ENCODE measurements around the gene SKAP1.

The SKAP1 gene

DNA sequence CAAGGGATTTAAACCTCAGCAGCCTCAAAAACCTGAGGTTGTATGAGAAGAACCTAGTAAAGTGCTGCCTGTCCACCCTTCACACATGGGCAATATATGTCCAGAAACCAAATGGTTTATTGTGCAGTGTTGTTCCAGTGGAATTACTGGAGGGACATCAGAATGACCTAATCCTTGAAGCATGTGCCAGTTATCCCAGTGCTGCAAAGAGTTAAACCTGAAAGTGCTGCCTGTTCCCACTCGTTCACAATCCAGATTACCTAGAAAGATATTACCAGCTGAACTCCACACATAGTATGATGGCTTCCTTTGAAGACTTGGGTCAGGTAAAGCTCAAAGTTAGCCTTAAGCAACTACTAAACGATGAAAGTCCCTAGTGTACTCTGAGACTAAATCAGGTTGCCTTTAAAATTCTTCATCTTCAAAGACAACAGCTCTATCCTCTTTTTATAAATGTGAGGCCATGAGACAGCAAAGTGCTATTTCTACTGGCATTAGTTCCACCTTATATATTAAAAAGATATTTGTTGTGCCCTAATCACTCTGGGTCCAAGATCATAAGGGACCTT, 189.4 kb downstream of the SKAP1 start:
- Histone ChIP-seq H3F3A (ENCODE audit: insufficient read depth) (no peaks in the 10 kb centered on the region), H3K9me3 (ENCODE audit: insufficient read depth, low read length) (no peaks in the 10 kb centered on the region), H3K27ac (ENCODE audit: low read depth, low read length) (no peak overlapping the region), H4K20me1 (ENCODE audit: low read depth, low read length) (no peaks in the 10 kb centered on the region), H3K9ac (ENCODE audit: low read length) (no peak overlapping the region), H3K4me2 (ENCODE audit: low read depth, low read length, poor library complexity, severe bottlenecking) (no peak overlapping the region), H3K36me3 (ENCODE audit: low read length) (no peaks in the 10 kb centered on the region), H3K9me2 (replicated peaks; ENCODE audit: insufficient read depth, low read length) (no peaks in the 10 kb centered on the region), H3K79me2 (ENCODE audit: insufficient read depth, low read length) (no peaks in the 10 kb centered on the region), H2AFZ (ENCODE audit: low read depth, low read length, severe bottlenecking) (no peak overlapping the region), H3K4me3 (ENCODE audit: insufficient read depth, low read length, poor library complexity, severe bottlenecking) (no peak overlapping the region), H3K27me3 (ENCODE audit: low read length) (no peaks in the 10 kb centered on the region)
- TF ChIP-seq CTCF (IDR thresholded peaks at IDR 0.05; ENCODE audit: insufficient read depth, low read length, poor library complexity, severe bottlenecking) (no peak), EZH2phosphoT487 (conservative IDR thresholded peaks at IDR 0.05; ENCODE audit: low read length) (no peak)

GRCh38 chr17:48240122-48240521, 189.9 kb downstream of the SKAP1 start:
- Histone ChIP-seq H3K4me3 (ENCODE audit: insufficient read depth, low read length, poor library complexity, severe bottlenecking) (no peak overlapping the region), H4K20me1 (ENCODE audit: low read depth, low read length) (no peaks in the 10 kb centered on the region), H3K27ac (ENCODE audit: low read depth, low read length) (no peak overlapping the region), H2AFZ (ENCODE audit: low read depth, low read length, severe bottlenecking) (no peak overlapping the region), H3K9me2 (replicated peaks; ENCODE audit: insufficient read depth, low read length) (no peaks in the 10 kb centered on the region), H3K36me3 (ENCODE audit: low read length) (no peaks in the 10 kb centered on the region), H3K4me2 (ENCODE audit: low read depth, low read length, poor library complexity, severe bottlenecking) (no peak overlapping the region), H3K9me3 (ENCODE audit: insufficient read depth, low read length) (no peaks in the 10 kb centered on the region), H3K27me3 (ENCODE audit: low read length) (no peaks in the 10 kb centered on the region), H3F3A (ENCODE audit: insufficient read depth) (no peaks in the 10 kb centered on the region), H3K79me2 (ENCODE audit: insufficient read depth, low read length) (no peaks in the 10 kb centered on the region), H3K9ac (ENCODE audit: low read length) (no peak overlapping the region)
- TF ChIP-seq EZH2phosphoT487 (conservative IDR thresholded peaks at IDR 0.05; ENCODE audit: low read length) (no peak), CTCF (IDR thresholded peaks at IDR 0.05; ENCODE audit: insufficient read depth, low read length, poor library complexity, severe bottlenecking) (no peak)

- no peak overlapping the region for H3K4me2 ChIP-seq (ENCODE audit: low read depth, low read length, poor library complexity, severe bottlenecking)
- no peaks in the 10 kb centered on the region for H3F3A ChIP-seq (ENCODE audit: insufficient read depth)
- no peak overlapping the region for H3K27ac ChIP-seq (ENCODE audit: low read depth, low read length)
These were observed 190.4 kb downstream of the SKAP1 start for GRCh38 chr17:48239603-48239995.

More at GRCh38 chr17:48239603-48239995, 190.4 kb downstream of the SKAP1 start:
- H3K36me3 ChIP-seq (ENCODE audit: low read length) = no peaks in the 10 kb centered on the region
- no peak overlapping the region for H3K9ac ChIP-seq (ENCODE audit: low read length)
- no peaks in the 10 kb centered on the region for H3K79me2 ChIP-seq (ENCODE audit: insufficient read depth, low read length)
- no peaks in the 10 kb centered on the region for H3K9me2 ChIP-seq (replicated peaks; ENCODE audit: insufficient read depth, low read length)
- H3K4me3 ChIP-seq (ENCODE audit: insufficient read depth, low read length, poor library complexity, severe bottlenecking) = no peak overlapping the region
- H3K9me3 ChIP-seq (ENCODE audit: insufficient read depth, low read length) = no peaks in the 10 kb centered on the region
- H4K20me1 ChIP-seq (ENCODE audit: low read depth, low read length) = no peaks in the 10 kb centered on the region
- H2AFZ ChIP-seq (ENCODE audit: low read depth, low read length, severe bottlenecking) = no peak overlapping the region
- TF ChIP-seq EZH2phosphoT487 (conservative IDR thresholded peaks at IDR 0.05; ENCODE audit: low read length) = no peak
- TF ChIP-seq CTCF (IDR thresholded peaks at IDR 0.05; ENCODE audit: insufficient read depth, low read length, poor library complexity, severe bottlenecking) = no peak
- H3K27me3 ChIP-seq (ENCODE audit: low read length) = no peaks in the 10 kb centered on the region

Data from SU-DHL-6 (cell line).